GM10248 (cell line): ENCODE data around the gene GPBAR1.

Source experiments
- CTCF ChIA-PET: fragments of 300-600 bp; sonication (Branson Sonifier 250); formaldehyde crosslinking; extraction: SDS; loops from one replicate; lab custom pipeline; 2021; ENCODE audit warnings: antibody characterized with exemption; lab: Yijun Ruan, JAX
- POLR2A ChIA-PET: fragments of 350-650 bp; sonication (Branson Sonifier 250); formaldehyde crosslinking; extraction: SDS; loops from one replicate; lab custom pipeline; 2020; ENCODE audit warnings: antibody characterized with exemption; lab: Yijun Ruan, JAX
- DNase-seq: peaks from one replicate; pipeline ENCODE4 v3.0.0; 2012; ENCODE audit errors: extremely low spot score
- TF ChIP-seq, protein P1 (sequence below): IDR thresholded peaks from 2 replicates; pipeline ENCODE4 v1.5.1; 2012; ENCODE audit warnings: mild to moderate bottlenecking, low read depth; ENCODE audit errors: extremely low read depth, missing control alignments, control extremely low read depth

Gene GPBAR1

DNA sequence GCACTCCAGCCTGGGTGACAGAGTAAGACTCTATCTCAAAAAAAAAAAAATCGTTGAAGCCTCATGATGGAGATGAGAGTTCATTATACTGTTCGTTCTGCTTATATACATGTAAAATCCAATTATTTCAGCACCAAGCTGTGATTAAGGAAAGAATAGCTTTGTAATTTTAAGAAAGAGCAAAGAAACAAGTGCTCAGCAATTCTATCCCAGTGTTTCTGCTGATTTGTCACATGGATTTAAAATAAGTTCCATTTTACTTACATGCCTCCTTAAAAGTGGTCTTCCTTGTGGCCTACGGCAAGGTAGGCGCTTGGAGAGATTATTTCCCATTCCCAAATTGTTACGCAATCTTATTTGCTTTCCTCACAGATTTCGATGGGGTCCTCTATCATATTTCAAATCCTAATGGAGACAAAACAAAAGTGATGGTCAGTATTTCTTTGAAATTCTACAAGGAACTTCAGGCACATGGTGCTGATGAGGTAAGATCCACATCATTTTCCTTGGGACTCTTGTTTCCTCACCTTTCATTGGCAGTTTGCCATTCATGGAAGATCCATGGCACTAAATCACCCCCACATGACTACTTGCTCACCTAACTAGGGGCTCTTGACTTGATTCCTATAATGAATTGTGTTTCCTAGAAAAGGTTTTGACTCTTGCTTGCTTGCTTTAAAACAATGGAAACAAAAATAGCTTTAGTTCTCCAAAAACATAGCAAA is 32.3 kb upstream of the GPBAR1 start:
- ChIA-PET CTCF (interaction anchor here (0.8 to 6.7 kb wide), 9 partner anchors 7 to 619 kb away, joined by 3 to 39 read pairs (median 5); partner anchors contain the start of genes AAMP and PNKD), POLR2A (no interaction called here)
- TF ChIP-seq, protein P1, sequence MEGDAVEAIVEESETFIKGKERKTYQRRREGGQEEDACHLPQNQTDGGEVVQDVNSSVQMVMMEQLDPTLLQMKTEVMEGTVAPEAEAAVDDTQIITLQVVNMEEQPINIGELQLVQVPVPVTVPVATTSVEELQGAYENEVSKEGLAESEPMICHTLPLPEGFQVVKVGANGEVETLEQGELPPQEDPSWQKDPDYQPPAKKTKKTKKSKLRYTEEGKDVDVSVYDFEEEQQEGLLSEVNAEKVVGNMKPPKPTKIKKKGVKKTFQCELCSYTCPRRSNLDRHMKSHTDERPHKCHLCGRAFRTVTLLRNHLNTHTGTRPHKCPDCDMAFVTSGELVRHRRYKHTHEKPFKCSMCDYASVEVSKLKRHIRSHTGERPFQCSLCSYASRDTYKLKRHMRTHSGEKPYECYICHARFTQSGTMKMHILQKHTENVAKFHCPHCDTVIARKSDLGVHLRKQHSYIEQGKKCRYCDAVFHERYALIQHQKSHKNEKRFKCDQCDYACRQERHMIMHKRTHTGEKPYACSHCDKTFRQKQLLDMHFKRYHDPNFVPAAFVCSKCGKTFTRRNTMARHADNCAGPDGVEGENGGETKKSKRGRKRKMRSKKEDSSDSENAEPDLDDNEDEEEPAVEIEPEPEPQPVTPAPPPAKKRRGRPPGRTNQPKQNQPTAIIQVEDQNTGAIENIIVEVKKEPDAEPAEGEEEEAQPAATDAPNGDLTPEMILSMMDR, result no peak
- DNase-seq, result no peak

DNA sequence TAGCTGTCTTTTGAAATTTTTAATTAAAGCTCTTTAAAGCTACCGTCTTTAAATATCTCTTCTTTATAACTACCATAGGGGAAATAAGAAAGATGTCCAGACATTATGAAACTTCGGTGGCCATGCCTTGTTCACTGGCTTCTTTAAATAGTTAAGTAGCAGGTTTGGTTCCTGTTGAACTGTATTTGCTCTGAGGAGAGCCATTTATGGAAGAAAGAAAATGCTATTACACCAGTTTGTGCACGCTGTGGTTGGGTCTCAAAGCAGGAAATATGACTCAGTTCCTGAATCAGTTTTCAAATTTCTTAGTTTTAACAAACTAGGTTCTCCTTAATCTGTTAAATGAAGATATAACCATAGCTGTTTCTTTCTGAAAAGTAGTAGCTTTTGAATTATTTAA is 31.6 kb upstream of the GPBAR1 start:
- TF ChIP-seq, protein P1, result no peak
- peak; percentile 77 for DNase-seq
- ChIA-PET POLR2A (interaction anchor here (0.7 kb wide), 1 partner anchor 262 kb away, joined by 5 read pairs; no protein-coding TSS in a partner anchor), CTCF (interaction anchor here (0.8 to 6.7 kb wide), 10 partner anchors 8 to 618 kb away, joined by 3 to 39 read pairs (median 5); partner anchors contain the start of genes AAMP and PNKD)

DNA sequence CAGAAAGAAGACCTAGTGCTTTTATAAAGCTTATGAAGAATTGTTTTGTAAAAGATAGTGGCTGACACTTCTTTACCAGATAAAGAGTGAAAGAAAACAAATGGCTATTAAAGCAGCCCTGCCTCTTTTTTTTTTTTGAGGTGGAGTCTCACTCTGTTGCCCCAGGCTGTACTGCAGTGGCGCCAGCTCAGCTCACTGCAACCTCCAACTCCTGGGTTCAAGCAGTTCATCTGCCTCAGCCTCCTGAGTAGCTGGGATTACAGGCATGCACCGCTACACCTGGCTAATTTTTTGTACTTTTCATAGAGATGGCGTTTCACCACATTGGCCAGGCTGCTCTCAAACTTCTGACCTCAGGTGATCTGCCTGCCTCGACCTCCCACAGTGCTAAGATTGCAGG is 31.0 kb upstream of the GPBAR1 start:
- ChIA-PET CTCF (interaction anchor here (0.8 to 6.7 kb wide), 10 partner anchors 8 to 43 kb away, joined by 3 to 39 read pairs (median 6); partner anchors contain the start of genes AAMP and PNKD), POLR2A (interaction anchor here (0.7 kb wide), 1 partner anchor 261 kb away, joined by 5 read pairs; no protein-coding TSS in a partner anchor)
- no peak for DNase-seq
- TF ChIP-seq, protein P1, result no peak

DNA sequence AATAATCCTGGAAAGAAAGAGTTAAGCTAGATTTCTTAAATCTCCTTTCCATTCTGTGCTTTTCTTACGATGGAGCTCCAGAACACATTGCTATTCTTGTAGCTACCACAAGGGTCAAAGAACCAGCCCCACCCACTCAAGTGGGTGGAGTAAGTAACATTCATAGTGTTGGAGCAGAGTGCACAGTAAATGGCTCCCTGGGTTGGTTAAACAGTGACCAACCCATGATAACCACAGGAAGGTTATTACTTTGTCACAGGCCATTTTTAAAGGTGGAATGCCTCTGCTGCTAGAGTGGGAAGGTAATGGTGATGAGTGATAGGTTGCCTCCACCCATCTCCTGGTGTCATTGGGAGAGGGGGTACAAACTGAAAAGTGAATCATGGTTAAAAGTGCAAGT is 29.9 kb upstream of the GPBAR1 start:
- peak; percentile 35 for DNase-seq
- TF ChIP-seq, protein P1, result no peak
- ChIA-PET CTCF (interaction anchor here (0.9 to 6.7 kb wide), 8 partner anchors 9 to 39 kb away, joined by 3 to 39 read pairs (median 7); partner anchors contain the start of genes AAMP, ARPC2 and PNKD), POLR2A (interaction anchor here (0.6 kb wide), 1 partner anchor 13 kb away, joined by 3 read pairs; no protein-coding TSS in a partner anchor)

DNA sequence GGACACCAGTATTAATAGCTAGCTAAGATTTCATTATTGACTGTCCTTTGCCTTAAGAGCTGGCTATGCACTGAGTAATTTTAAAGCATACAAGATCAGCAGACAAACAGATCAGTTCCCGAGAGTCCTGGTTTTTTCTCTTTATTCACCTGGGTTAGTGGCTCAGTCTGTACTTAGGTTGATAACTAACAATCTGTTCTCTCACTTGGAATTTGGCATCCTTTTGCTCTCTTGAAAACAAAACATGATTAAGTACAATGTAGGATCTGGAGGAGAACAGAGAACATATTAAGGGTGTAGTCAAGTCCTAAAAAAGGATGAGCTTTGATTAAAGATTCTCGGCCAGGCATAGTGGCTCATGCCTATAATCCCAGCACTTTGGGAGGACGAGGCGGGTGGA is 27.3 kb upstream of the GPBAR1 start:
- TF ChIP-seq, protein P1, result no peak
- ChIA-PET POLR2A (no interaction called here), CTCF (interaction anchor here (2.2 to 6.7 kb wide), 3 partner anchors 11 to 48 kb away, joined by 5 to 39 read pairs (median 7); no protein-coding TSS in a partner anchor)
- no peak for DNase-seq

DNA sequence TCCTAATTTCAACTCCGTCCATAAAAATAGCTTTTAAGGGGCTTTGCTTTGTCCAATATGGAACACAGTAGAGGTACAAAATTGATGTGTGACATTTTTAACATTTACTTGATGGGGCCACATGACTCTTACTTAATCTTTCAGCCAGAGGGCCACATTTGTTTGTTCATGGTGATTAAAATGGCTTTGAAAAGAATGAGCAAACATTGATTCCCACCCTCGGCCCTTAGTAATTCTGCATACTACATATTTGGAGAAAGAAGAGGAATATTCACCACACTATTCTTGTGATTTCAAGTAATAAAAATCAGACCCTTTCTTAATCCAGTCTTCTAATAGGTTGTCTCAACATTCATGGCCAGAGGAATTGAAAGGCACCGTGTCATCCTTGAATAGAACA is 26.3 kb upstream of the GPBAR1 start:
- ChIA-PET CTCF (interaction anchor here (1.9 to 6.7 kb wide), 4 partner anchors 10 to 49 kb away, joined by 5 to 39 read pairs (median 6); no protein-coding TSS in a partner anchor), POLR2A (no interaction called here)

More for the DNA sequence above, 26.3 kb upstream of the GPBAR1 start:
- TF ChIP-seq, protein P1, result no peak
- DNase-seq, result no peak
